Upper lobe of left lung (tissue), 4 donors: ENCODE results near the gene SPTBN2.

ENCODE experiments used
- POLR2AphosphoS5 ChIP-seq, 2 donors: sonication (generic); formaldehyde crosslinking; IDR thresholded peaks; one replicate each; pipeline ENCODE4 v1.5.1; 2017; ENCODE audit warnings: antibody characterized with exemption in 2 of 2
- TF ChIP-seq, protein P1 (sequence below), 6 experiments: fragments of 450-650 bp in 4 of 6; fragments of 200-600 bp in 2 of 6; sonication (generic) in 2 of 6; IDR thresholded peaks; one replicate each; pipeline ENCODE4 v1.5.1; 2016 to 2019; ENCODE audit warnings: antibody characterized with exemption in 6 of 6

DNA sequence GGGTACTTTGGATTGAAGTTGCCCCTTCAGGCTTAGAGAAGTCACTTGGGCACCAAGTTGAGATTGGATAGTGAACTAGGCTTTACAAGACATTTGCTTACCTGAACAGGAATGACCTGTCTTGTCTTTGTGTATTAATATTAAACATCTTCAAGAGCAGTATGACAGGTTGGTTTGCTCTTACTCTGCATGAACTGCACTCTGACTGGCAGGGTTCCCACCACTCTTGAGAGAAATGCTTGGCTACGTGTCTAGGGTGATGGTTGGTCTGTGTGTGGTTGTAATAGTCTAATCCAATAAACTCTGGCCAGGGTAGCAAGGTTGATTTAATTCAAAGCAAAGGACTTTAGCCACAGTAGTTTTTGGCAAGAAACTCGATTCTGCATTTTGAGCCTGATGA, 20.1 kb upstream of the SPTBN2 start:
- TF ChIP-seq, protein P1, sequence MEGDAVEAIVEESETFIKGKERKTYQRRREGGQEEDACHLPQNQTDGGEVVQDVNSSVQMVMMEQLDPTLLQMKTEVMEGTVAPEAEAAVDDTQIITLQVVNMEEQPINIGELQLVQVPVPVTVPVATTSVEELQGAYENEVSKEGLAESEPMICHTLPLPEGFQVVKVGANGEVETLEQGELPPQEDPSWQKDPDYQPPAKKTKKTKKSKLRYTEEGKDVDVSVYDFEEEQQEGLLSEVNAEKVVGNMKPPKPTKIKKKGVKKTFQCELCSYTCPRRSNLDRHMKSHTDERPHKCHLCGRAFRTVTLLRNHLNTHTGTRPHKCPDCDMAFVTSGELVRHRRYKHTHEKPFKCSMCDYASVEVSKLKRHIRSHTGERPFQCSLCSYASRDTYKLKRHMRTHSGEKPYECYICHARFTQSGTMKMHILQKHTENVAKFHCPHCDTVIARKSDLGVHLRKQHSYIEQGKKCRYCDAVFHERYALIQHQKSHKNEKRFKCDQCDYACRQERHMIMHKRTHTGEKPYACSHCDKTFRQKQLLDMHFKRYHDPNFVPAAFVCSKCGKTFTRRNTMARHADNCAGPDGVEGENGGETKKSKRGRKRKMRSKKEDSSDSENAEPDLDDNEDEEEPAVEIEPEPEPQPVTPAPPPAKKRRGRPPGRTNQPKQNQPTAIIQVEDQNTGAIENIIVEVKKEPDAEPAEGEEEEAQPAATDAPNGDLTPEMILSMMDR (IDR thresholded peaks at IDR 0.05): no peak
- TF ChIP-seq POLR2AphosphoS5 (IDR thresholded peaks at IDR 0.05): no peak
